Measurements from ENCODE around the gene GTF3C1. TPM values are rescaled to one million over a fixed set of nuclear protein-coding genes. Genes with fewer than 3 reads are reported as not detected.

Gene GTF3C1
- total and polyA plus RNA-seq, 2 experiments from 2014 or later, result 82.9 to 162 TPM

DNA sequence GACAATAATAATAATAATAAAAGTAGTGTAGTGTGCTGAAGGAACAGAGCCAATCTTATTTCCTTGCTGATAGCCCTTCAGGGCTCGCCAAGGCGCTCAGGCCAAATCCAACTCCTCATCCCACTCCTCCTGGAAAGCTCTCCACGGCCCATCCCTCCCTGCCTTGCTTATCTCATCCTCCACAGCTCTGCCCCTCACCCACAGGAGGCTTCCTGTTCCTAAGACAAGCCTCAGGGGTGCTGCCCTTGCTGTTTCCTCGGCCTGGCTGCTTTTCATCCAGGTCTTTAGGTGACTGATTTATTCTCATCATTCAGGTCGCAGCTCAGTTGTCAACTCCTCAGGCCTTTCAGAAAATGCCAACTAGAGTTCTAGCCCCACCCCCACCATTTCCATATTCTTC lies 11.2 kb downstream of the GTF3C1 start:
- TF ChIP-seq, protein P1, sequence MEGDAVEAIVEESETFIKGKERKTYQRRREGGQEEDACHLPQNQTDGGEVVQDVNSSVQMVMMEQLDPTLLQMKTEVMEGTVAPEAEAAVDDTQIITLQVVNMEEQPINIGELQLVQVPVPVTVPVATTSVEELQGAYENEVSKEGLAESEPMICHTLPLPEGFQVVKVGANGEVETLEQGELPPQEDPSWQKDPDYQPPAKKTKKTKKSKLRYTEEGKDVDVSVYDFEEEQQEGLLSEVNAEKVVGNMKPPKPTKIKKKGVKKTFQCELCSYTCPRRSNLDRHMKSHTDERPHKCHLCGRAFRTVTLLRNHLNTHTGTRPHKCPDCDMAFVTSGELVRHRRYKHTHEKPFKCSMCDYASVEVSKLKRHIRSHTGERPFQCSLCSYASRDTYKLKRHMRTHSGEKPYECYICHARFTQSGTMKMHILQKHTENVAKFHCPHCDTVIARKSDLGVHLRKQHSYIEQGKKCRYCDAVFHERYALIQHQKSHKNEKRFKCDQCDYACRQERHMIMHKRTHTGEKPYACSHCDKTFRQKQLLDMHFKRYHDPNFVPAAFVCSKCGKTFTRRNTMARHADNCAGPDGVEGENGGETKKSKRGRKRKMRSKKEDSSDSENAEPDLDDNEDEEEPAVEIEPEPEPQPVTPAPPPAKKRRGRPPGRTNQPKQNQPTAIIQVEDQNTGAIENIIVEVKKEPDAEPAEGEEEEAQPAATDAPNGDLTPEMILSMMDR (IDR thresholded peaks at IDR 0.05; ENCODE audit: low read depth, low read length), result no peak
- Histone ChIP-seq H3K4me1 (ENCODE audit: low read depth) (no peaks in the 10 kb centered on the region), H3K27me3 (no peaks in the 10 kb centered on the region), H3K9me3 (ENCODE audit: low read depth) (no peaks in the 10 kb centered on the region), H3K27ac (no peak overlapping the region), H3K36me3 (peaks cover 78% of the 10 kb centered on the region), H3K4me3 (no peak overlapping the region)
- peak in 1 of 2 donors; percentile 59 for DNase-seq (ENCODE audit: low read depth in 1 of 2, low spot score in 1 of 2)

DNA sequence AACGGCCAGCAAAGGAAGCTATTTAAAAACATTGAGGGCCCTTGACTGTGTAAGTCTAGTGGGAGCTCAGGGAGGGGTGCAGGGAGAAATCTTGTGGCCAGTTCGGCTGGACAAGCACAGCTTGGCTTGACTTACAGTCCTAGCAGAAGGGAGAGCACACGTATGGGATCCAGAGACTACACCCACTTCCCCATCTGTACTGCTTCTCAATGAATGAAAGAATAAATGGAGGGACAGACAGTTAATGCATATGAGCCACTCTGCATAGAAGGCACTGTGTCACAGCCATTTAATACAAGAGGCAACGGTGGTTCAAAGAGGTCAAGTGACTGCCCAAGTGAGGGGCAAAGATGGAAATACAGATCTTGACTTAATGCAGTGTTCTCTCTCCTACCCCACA lies 15.5 kb downstream of the GTF3C1 start:
- TF ChIP-seq, protein P1 (IDR thresholded peaks at IDR 0.05; ENCODE audit: low read depth, low read length), result no peak
- DNase-seq (ENCODE audit: low read depth in 1 of 2, low spot score in 1 of 2), result no peak
- peaks cover 15% of the 10 kb centered on the region for H3K4me1 ChIP-seq (ENCODE audit: low read depth)
- no peaks in the 10 kb centered on the region for H3K9me3 ChIP-seq (ENCODE audit: low read depth)
- no peaks in the 10 kb centered on the region for H3K27me3 ChIP-seq
- no peak overlapping the region for H3K4me3 ChIP-seq
- peak overlapping the region; percentile 10 for H3K27ac ChIP-seq
- H3K36me3 ChIP-seq, result peaks cover 65% of the 10 kb centered on the region

DNA sequence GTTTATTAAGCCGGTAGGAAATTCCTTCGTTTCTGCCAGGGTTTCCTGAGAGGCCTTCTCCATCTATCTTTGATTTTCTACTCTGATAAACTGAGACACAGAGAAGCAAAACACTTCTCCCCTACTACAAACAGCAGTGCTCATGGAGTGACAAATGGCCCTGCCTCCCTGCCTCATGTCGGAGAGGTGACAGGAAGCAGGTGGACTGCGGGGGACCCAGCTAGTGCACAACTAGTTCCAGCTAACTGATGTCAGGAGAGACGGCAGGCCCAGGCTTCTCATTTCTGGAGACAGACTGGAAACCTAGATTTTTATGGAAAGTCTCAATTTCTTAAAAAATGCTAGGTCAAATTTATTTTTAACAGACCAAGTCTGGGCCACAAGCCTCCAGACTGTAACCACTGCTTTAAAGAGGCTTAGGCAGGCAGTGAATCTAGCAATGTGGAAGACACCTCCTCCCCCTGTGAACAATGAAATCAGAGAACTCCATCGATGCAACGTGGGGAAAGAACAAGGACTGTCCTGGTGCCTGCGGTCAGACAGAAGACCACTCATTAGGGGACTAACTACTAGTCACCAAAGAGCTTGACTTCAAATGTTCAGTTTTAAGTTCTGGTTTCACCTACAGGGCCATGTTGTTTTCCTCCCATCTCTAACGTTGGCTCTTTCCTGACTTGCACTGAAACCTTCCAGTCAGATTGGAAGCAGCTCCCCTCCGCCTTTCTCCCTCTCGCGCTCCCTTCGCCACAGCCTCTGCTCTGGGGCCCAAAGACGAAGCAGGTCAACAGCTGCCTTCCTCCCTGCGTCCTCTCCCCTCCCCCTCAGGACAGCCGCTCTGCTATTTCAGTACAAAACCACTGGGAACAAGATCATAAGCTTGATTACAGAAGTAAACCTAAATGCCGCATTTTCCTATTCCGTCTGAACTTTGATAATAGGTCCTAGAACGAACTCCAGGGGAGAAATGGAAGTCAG lies 17.6 kb downstream of the GTF3C1 start:
- peak in 1 of 2 donors; percentile 33 for DNase-seq (ENCODE audit: low read depth in 1 of 2, low spot score in 1 of 2)
- peaks cover 68% of the 10 kb centered on the region for H3K36me3 ChIP-seq
- H3K27me3 ChIP-seq, result no peaks in the 10 kb centered on the region
- no peaks in the 10 kb centered on the region for H3K9me3 ChIP-seq (ENCODE audit: low read depth)
- TF ChIP-seq, protein P1 (IDR thresholded peaks at IDR 0.05; ENCODE audit: low read depth, low read length), result no peak
- H3K4me1 ChIP-seq (ENCODE audit: low read depth), result peaks cover 15% of the 10 kb centered on the region
- peak overlapping the region; percentile 83 for H3K27ac ChIP-seq
- no peak overlapping the region for H3K4me3 ChIP-seq

DNA sequence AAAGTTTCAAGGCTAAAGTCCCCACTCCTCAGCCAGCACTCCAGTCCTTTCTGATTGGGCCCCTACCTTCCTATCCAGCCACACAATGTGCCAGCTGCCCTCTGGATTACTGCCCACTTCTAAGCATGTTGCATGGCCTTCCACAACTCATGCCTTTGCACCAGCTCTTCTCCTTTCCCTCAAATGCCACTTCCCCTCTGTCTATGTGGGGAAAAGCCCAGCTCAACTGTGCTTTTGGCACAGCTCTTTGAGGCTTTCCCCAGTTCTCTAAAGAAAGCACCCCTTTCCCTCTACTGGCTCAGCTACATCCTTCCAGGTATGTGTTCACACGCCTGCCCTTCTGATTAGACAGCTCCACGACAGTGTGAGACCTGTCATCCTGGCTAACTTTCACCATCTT lies 18.5 kb downstream of the GTF3C1 start:
- Histone ChIP-seq H3K4me3 (no peak overlapping the region), H3K27ac (peak overlapping the region; percentile 83), H3K36me3 (peaks cover 64% of the 10 kb centered on the region), H3K27me3 (no peaks in the 10 kb centered on the region), H3K4me1 (ENCODE audit: low read depth) (peaks cover 19% of the 10 kb centered on the region), H3K9me3 (ENCODE audit: low read depth) (no peaks in the 10 kb centered on the region)
- TF ChIP-seq, protein P1 (IDR thresholded peaks at IDR 0.05; ENCODE audit: low read depth, low read length), result no peak
- DNase-seq (ENCODE audit: low read depth in 1 of 2, low spot score in 1 of 2), result no peak

DNA sequence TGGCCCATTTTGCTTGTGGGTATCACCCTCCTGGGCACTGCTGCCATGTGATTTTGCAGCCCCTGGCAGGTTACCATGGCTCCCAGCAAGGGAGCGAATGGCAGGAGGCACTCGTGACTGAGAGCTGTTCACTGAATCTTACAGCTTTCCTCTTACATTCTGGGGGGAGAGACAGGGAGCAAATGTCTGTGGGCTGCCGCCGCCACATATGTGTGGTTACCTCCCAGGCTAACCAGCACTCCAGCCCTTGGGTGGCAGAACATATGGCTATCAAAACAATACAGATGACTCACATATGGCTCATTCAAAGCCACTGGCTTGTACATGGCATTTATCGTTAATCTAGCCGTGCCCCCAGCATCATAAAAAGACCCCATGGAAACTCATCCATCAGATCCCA lies 19.8 kb downstream of the GTF3C1 start:
- no peaks in the 10 kb centered on the region for H3K27me3 ChIP-seq
- H3K4me1 ChIP-seq (ENCODE audit: low read depth), result peaks cover 23% of the 10 kb centered on the region
- no peak overlapping the region for H3K4me3 ChIP-seq
- no peak overlapping the region for H3K27ac ChIP-seq
- TF ChIP-seq, protein P1 (IDR thresholded peaks at IDR 0.05; ENCODE audit: low read depth, low read length), result no peak
- DNase-seq (ENCODE audit: low read depth in 1 of 2, low spot score in 1 of 2), result peak in 1 of 2 donors; percentile 50
- H3K9me3 ChIP-seq (ENCODE audit: low read depth), result no peaks in the 10 kb centered on the region
- peaks cover 59% of the 10 kb centered on the region for H3K36me3 ChIP-seq

Measured in cardiac muscle cell (in vitro differentiated cells and primary cell).